Bronchial smooth muscle cell (primary cell): ENCODE data around the gene FLNC. TPM values are rescaled to one million over a fixed set of nuclear protein-coding genes. Genes with fewer than 3 reads are reported as not detected.

Experiments
- total RNA-seq: library from RNA; depleted of rRNA; stranded (reverse); fragments of >200 nt; gene quantifications from 2 replicates; pipeline ENCODE4 v1.2.1, GENCODE V29; 2014

The FLNC gene
- total RNA-seq: 166 and 209 TPM in 2 replicates

GRCh38 chr7:128830231-128831177 lies at the start of gene FLNC:
FLNC (plus strand) TSS chr7:128830406; CDS start chr7:128830638, 232 bp downstream.

GRCh38 chr7:128791121-128791971 lies 38.9 kb upstream of the FLNC start, which contains the start of gene CCDC136:
CCDC136 (plus strand) TSS chr7:128791968; CDS start chr7:128792412, 444 bp downstream.

GRCh38 chr7:128862571-128863432 lies 32.6 kb downstream of the FLNC start, which contains the start of gene ATP6V1F:
ATP6V1F (plus strand) TSS chr7:128862856; CDS start chr7:128862905, 49 bp downstream.

Other genes starting within 250 kb of the FLNC start
- 0.52 and 0.63 TPM in 2 replicates for gene GARIN1A, start 158.1 kb upstream of the FLNC start, total RNA-seq
- 955 and 1,063 TPM in 2 replicates for gene CALU, start 91.0 kb upstream of the FLNC start, total RNA-seq
- not detected in 2 replicates for gene OPN1SW, start 54.6 kb upstream of the FLNC start, total RNA-seq
- gene CCDC136, start 38.4 kb upstream of the FLNC start, total RNA-seq: 18.1 and 21.0 TPM in 2 replicates
- 106 and 107 TPM in 2 replicates for gene ATP6V1F, start 32.5 kb downstream of the FLNC start, total RNA-seq
- gene KCP, start 80.3 kb downstream of the FLNC start, total RNA-seq: 0.32 and 0.34 TPM in 2 replicates
- 0.32 TPM in 1 of 2 replicates, not detected in the other for gene IRF5, start 107.5 kb downstream of the FLNC start, total RNA-seq
- 50.0 and 60.0 TPM in 2 replicates for gene TNPO3, start 224.7 kb downstream of the FLNC start, total RNA-seq